GM21367 (cell line): ENCODE results near the gene NRCAM.

Experiments
- ATAC-seq: cut with Tn5 transposase; IDR thresholded peaks from one replicate; pipeline ENCODE4 v1.9.1; 2021; ENCODE audit not compliant: unreplicated experiment

Gene NRCAM

GRCh38 chr7:108427766-108428165, 28.5 kb downstream of the NRCAM start:
- no peak for ATAC-seq

- no peak for ATAC-seq
Observed at GRCh38 chr7:108425714-108426275, 30.4 kb downstream of the NRCAM start.

- ATAC-seq = no peak
Observed at GRCh38 chr7:108424013-108424412, 32.2 kb downstream of the NRCAM start.

GRCh38 chr7:108423089-108423989, 32.9 kb downstream of the NRCAM start:
- ATAC-seq = no peak

- ATAC-seq = no peak
Observed at GRCh38 chr7:108421720-108422331, 34.4 kb downstream of the NRCAM start.

GRCh38 chr7:108419961-108420908, 36.0 kb downstream of the NRCAM start:
- ATAC-seq = no peak

- no peak for ATAC-seq
Observed at GRCh38 chr7:108418946-108419345, 37.3 kb downstream of the NRCAM start.

GRCh38 chr7:108417926-108418325, 38.3 kb downstream of the NRCAM start:
- no peak for ATAC-seq

GRCh38 chr7:108417144-108417543, 39.1 kb downstream of the NRCAM start:
- no peak for ATAC-seq

GRCh38 chr7:108415821-108416536, 40.3 kb downstream of the NRCAM start:
- ATAC-seq = peak; percentile 89

GRCh38 chr7:108415084-108415483, 41.2 kb downstream of the NRCAM start:
- no peak for ATAC-seq

GRCh38 chr7:108413782-108414492, 42.3 kb downstream of the NRCAM start:
- no peak for ATAC-seq

GRCh38 chr7:108413337-108413736, 42.9 kb downstream of the NRCAM start:
- no peak for ATAC-seq

GRCh38 chr7:108409146-108409545, 47.1 kb downstream of the NRCAM start:
- ATAC-seq = no peak

- ATAC-seq = no peak
Observed at GRCh38 chr7:108408296-108408991, 47.8 kb downstream of the NRCAM start.

- no peak for ATAC-seq
Observed at GRCh38 chr7:108407676-108408075, 48.6 kb downstream of the NRCAM start.

GRCh38 chr7:108406222-108406890, 49.9 kb downstream of the NRCAM start:
- no peak for ATAC-seq
